Fibroblast of lung (primary cell): ENCODE results near the gene HOXB6. TPM values are rescaled to one million over a fixed set of nuclear protein-coding genes. Genes with fewer than 3 reads are reported as not detected.

Experiments
- DNase-seq, 2 donors: peaks; one replicate each; pipeline versions ENCODE4 v3.0.0 to v3.0.0-alpha.2; 2010; ENCODE audit warnings: low read depth in 2 of 2
- H2AFZ ChIP-seq: 2 replicates; pipeline ENCODE4 v1.5.1; 2012; ENCODE audit warnings: low read length, control low read depth, inconsistent platforms
- H3K27ac ChIP-seq: 2 replicates; pipeline ENCODE4 v1.5.1; 2011; ENCODE audit warnings: low read length, control low read depth; ENCODE audit not compliant: insufficient read depth
- H3K27me3 ChIP-seq: 2 replicates; pipeline ENCODE4 v1.5.1; 2011; ENCODE audit warnings: mild to moderate bottlenecking, low read length; ENCODE audit not compliant: control insufficient read depth, insufficient read depth
- H3K36me3 ChIP-seq: 2 replicates; pipeline ENCODE4 v1.5.1; 2011; ENCODE audit warnings: low read length; ENCODE audit not compliant: control insufficient read depth, insufficient read depth
- H3K4me1 ChIP-seq: 2 replicates; pipeline ENCODE4 v1.5.1; 2011; ENCODE audit warnings: low read length; ENCODE audit not compliant: control insufficient read depth, insufficient read depth; ENCODE audit errors: extremely low read depth
- H3K4me2 ChIP-seq: 2 replicates; pipeline ENCODE4 v1.5.1; 2011; ENCODE audit warnings: low read length, control low read depth; ENCODE audit not compliant: insufficient read depth; ENCODE audit errors: extremely low read depth
- H3K4me3 ChIP-seq, 4 experiments: fragments of 200-600 bp in 1 of 4; sonication (generic) in 1 of 4; replicated peaks in 1 of 4; 2 replicates each; pipeline ENCODE4 v1.5.1; 2011 to 2016; ENCODE audit warnings: low read length in 4 of 4, low read depth in 3 of 4, mild to moderate bottlenecking in 3 of 4, control low read depth in 2 of 4, inconsistent platforms in 1 of 4, mixed read lengths in 1 of 4; ENCODE audit not compliant: insufficient read depth in 1 of 4; ENCODE audit errors: control extremely low read depth in 1 of 4
- H3K79me2 ChIP-seq: 2 replicates; pipeline ENCODE4 v1.5.1; 2012; ENCODE audit warnings: mild to moderate bottlenecking, low read length, inconsistent platforms; ENCODE audit not compliant: control insufficient read depth, insufficient read depth
- H3K9ac ChIP-seq: 2 replicates; pipeline ENCODE4 v1.5.1; 2011; ENCODE audit warnings: mild to moderate bottlenecking, low read length, control low read depth; ENCODE audit not compliant: insufficient read depth
- H3K9me3 ChIP-seq: 2 replicates; pipeline ENCODE4 v1.5.1; 2012; ENCODE audit warnings: low read depth, low read length; ENCODE audit not compliant: control insufficient read depth, insufficient read depth
- H4K20me1 ChIP-seq: 2 replicates; pipeline ENCODE4 v1.5.1; 2011; ENCODE audit warnings: low read length; ENCODE audit not compliant: control insufficient read depth, insufficient read depth; ENCODE audit errors: extremely low read depth
- CTCF ChIP-seq, 2 donors: IDR thresholded peaks in 1 of 2; conservative IDR thresholded peaks in 1 of 2; 1 replicate in 1 of 2; 2 replicates in 1 of 2; pipeline ENCODE4 v1.5.1; 2011 to 2012; ENCODE audit warnings: low read length in 2 of 2, control low read depth in 1 of 2, inconsistent platforms in 1 of 2, low read depth in 1 of 2, mild to moderate bottlenecking in 1 of 2
- EZH2 ChIP-seq: IDR thresholded peaks from 2 replicates; pipeline ENCODE4 v1.5.1; 2012; ENCODE audit warnings: low read length, control low read depth, mild to moderate bottlenecking; ENCODE audit errors: missing control alignments
- polyA plus RNA-seq, 2 donors: library from polyadenylated mRNA; depleted of rRNA in 1 of 2; stranded (reverse) in 1 of 2; unstranded in 1 of 2; fragments of >200 nt; gene quantifications; 2 replicates each; pipeline ENCODE4 v1.2.1, GENCODE V29; 2011 to 2012; ENCODE audit warnings: missing spikeins in 1 of 2
- total RNA-seq: library from RNA; depleted of rRNA; stranded (reverse); fragments of >200 nt; gene quantifications from 2 replicates; pipeline ENCODE4 v1.2.1, GENCODE V29; 2014

HOXB6 gene
- total and polyA plus RNA-seq, 2 donors (not counting 1 experiment from before 2014, with no cell fraction given) = 16.2 to 28.9 TPM

- no peaks in the 10 kb centered on the region for H3K36me3 ChIP-seq
- no peaks in the 10 kb centered on the region for H3K79me2 ChIP-seq
- H3K9ac ChIP-seq = no peak overlapping the region
- no peaks in the 10 kb centered on the region for H3K4me1 ChIP-seq
- peaks cover 55% of the 10 kb centered on the region for H3K27me3 ChIP-seq
- peak in 1 of 2 donors; percentile 21 for DNase-seq
- H3K4me2 ChIP-seq = peak overlapping the region; percentile 79
- TF ChIP-seq EZH2 (peak; percentile 76), CTCF (conservative IDR thresholded peaks at IDR 0.05 in 1 of 2, IDR thresholded peaks at IDR 0.05 in 1 of 2; ENCODE audit: low read depth in 1 of 2, low read length in 2 of 2) (no peak)
- peak overlapping the region; percentile 27 to 60 (median 44) for H3K4me3 ChIP-seq
- peak overlapping the region; percentile 73 for H2AFZ ChIP-seq
- no peak overlapping the region for H3K27ac ChIP-seq
- H3K9me3 ChIP-seq = no peaks in the 10 kb centered on the region
- no peaks in the 10 kb centered on the region for H4K20me1 ChIP-seq
Observed at GRCh38 chr17:48647103-48647962, 42.5 kb upstream of the HOXB6 start.

GRCh38 chr17:48646183-48647102 is 41.7 kb upstream of the HOXB6 start:
- H3K27me3 ChIP-seq = peaks cover 63% of the 10 kb centered on the region
- no peak overlapping the region for H3K4me3 ChIP-seq
- no peaks in the 10 kb centered on the region for H3K79me2 ChIP-seq
- no peak overlapping the region for H3K9ac ChIP-seq
- H4K20me1 ChIP-seq = no peaks in the 10 kb centered on the region
- no peaks in the 10 kb centered on the region for H3K4me1 ChIP-seq
- TF ChIP-seq CTCF (conservative IDR thresholded peaks at IDR 0.05 in 1 of 2, IDR thresholded peaks at IDR 0.05 in 1 of 2; ENCODE audit: low read depth in 1 of 2, low read length in 2 of 2) = no peak
- peak; percentile 64 for TF ChIP-seq EZH2
- H3K36me3 ChIP-seq = no peaks in the 10 kb centered on the region
- H2AFZ ChIP-seq = no peak overlapping the region
- DNase-seq = no peak
- no peak overlapping the region for H3K27ac ChIP-seq
- no peaks in the 10 kb centered on the region for H3K9me3 ChIP-seq
- H3K4me2 ChIP-seq = no peak overlapping the region

- H2AFZ ChIP-seq = no peak overlapping the region
- no peaks in the 10 kb centered on the region for H4K20me1 ChIP-seq
- DNase-seq = no peak
- TF ChIP-seq EZH2 = no peak
- TF ChIP-seq CTCF (conservative IDR thresholded peaks at IDR 0.05 in 1 of 2, IDR thresholded peaks at IDR 0.05 in 1 of 2; ENCODE audit: low read depth in 1 of 2, low read length in 2 of 2) = no peak
- no peak overlapping the region for H3K27ac ChIP-seq
- H3K9ac ChIP-seq = no peak overlapping the region
- H3K9me3 ChIP-seq = no peaks in the 10 kb centered on the region
- no peaks in the 10 kb centered on the region for H3K4me1 ChIP-seq
- H3K4me3 ChIP-seq = no peak overlapping the region
- no peaks in the 10 kb centered on the region for H3K79me2 ChIP-seq
- no peak overlapping the region for H3K4me2 ChIP-seq
- H3K27me3 ChIP-seq = peaks cover 70% of the 10 kb centered on the region
- H3K36me3 ChIP-seq = no peaks in the 10 kb centered on the region
Observed at GRCh38 chr17:48645639-48646182, 40.9 kb upstream of the HOXB6 start.
